Neuronal stem cell (in vitro differentiated cells): ENCODE results near the gene NLGN1.

Experiments used
- DNase-seq: peaks from one replicate; pipeline ENCODE4 v3.0.0-alpha.2; 2013; ENCODE audit warnings: low spot score
- H2AFZ ChIP-seq: one replicate; pipeline ENCODE4 v1.6.1; 2013; ENCODE audit warnings: mild to moderate bottlenecking, low read length, inconsistent platforms
- H2AK5ac ChIP-seq: 2 replicates; pipeline ENCODE4 v1.6.1; 2013; ENCODE audit warnings: low read depth, mild to moderate bottlenecking, inconsistent platforms, low read length, moderate library complexity, mixed read lengths
- H2BK120ac ChIP-seq: 2 replicates; pipeline ENCODE4 v1.6.1; 2013; ENCODE audit warnings: low read depth, mild to moderate bottlenecking, inconsistent platforms, low read length, moderate library complexity, mixed read lengths
- H2BK12ac ChIP-seq: one replicate; pipeline ENCODE4 v1.6.1; 2013; ENCODE audit warnings: low read length, inconsistent platforms
- H2BK15ac ChIP-seq: 2 replicates; pipeline ENCODE4 v1.6.1; 2013; ENCODE audit warnings: mild to moderate bottlenecking, low read length, inconsistent platforms, mixed read lengths
- H2BK5ac ChIP-seq: one replicate; pipeline ENCODE4 v1.6.1; 2013; ENCODE audit warnings: inconsistent platforms, mild to moderate bottlenecking, low read length, moderate library complexity
- H3K14ac ChIP-seq: one replicate; pipeline ENCODE4 v1.6.1; 2013; ENCODE audit warnings: low read length, inconsistent platforms
- H3K18ac ChIP-seq: 2 replicates; pipeline ENCODE4 v1.6.1; 2013; ENCODE audit warnings: low read length, inconsistent platforms
- H3K23ac ChIP-seq: 2 replicates; pipeline ENCODE4 v1.6.1; 2013; ENCODE audit warnings: low read depth, mild to moderate bottlenecking, mixed read lengths, low read length, inconsistent platforms; ENCODE audit not compliant: poor library complexity
- H3K27ac ChIP-seq: replicated peaks from 3 replicates; pipeline ENCODE4 v1.5.1; 2013; ENCODE audit warnings: low read length, inconsistent platforms
- H3K27me3 ChIP-seq, 3 experiments: 2 replicates each; pipeline ENCODE4 v1.6.1; 2013; ENCODE audit warnings: low read length in 3 of 3, mild to moderate bottlenecking in 2 of 3, inconsistent platforms in 1 of 3, low read depth in 1 of 3, mixed read lengths in 1 of 3, moderate library complexity in 1 of 3; ENCODE audit not compliant: control insufficient read depth in 3 of 3, insufficient read depth in 3 of 3
- H3K36me3 ChIP-seq, 2 donors: replicated peaks in 1 of 2; 2 replicates each; pipeline ENCODE4 v1.6.1; 2013; ENCODE audit warnings: low read length in 2 of 2; ENCODE audit not compliant: control insufficient read depth in 2 of 2, insufficient read depth in 2 of 2
- H3K4ac ChIP-seq: 2 replicates; pipeline ENCODE4 v1.6.1; 2013; ENCODE audit warnings: inconsistent platforms, mild to moderate bottlenecking, low read length, moderate library complexity
- H3K4me1 ChIP-seq, 2 donors: 1 replicate in 1 of 2; 2 replicates in 1 of 2; pipeline ENCODE4 v1.6.1; 2013; ENCODE audit warnings: low read length in 2 of 2, low read depth in 1 of 2; ENCODE audit not compliant: control insufficient read depth in 2 of 2, insufficient read depth in 1 of 2
- H3K4me2 ChIP-seq: one replicate; pipeline ENCODE4 v1.6.1; 2013; ENCODE audit warnings: mild to moderate bottlenecking, low read length, inconsistent platforms; ENCODE audit not compliant: insufficient read depth, poor library complexity, severe bottlenecking
- H3K4me3 ChIP-seq, 2 donors: 2 replicates each; pipeline ENCODE4 v1.5.1; 2013; ENCODE audit warnings: low read length in 2 of 2, mild to moderate bottlenecking in 2 of 2, inconsistent platforms in 1 of 2, moderate library complexity in 1 of 2
- H3K79me1 ChIP-seq: one replicate; pipeline ENCODE4 v1.6.1; 2013; ENCODE audit warnings: low read depth, mild to moderate bottlenecking, inconsistent platforms, low read length, moderate library complexity
- H3K9ac ChIP-seq: one replicate; pipeline ENCODE4 v1.6.1; 2013; ENCODE audit warnings: mild to moderate bottlenecking, low read depth, low read length, inconsistent platforms; ENCODE audit not compliant: poor library complexity
- H3K9me3 ChIP-seq, 2 donors: replicated peaks in 1 of 2; 2 replicates each; pipeline versions ENCODE3 to v1.6.1; 2013; ENCODE audit warnings: low read length in 2 of 2, mild to moderate bottlenecking in 2 of 2, inconsistent platforms in 1 of 2, low read depth in 1 of 2, mixed read lengths in 1 of 2, moderate library complexity in 1 of 2; ENCODE audit not compliant: control insufficient read depth in 2 of 2, insufficient read depth in 1 of 2
- H4K8ac ChIP-seq: one replicate; pipeline ENCODE4 v1.6.1; 2013; ENCODE audit warnings: low read depth, mild to moderate bottlenecking, inconsistent platforms, low read length, moderate library complexity
- H4K91ac ChIP-seq: one replicate; pipeline ENCODE4 v1.6.1; 2013; ENCODE audit warnings: low read length, low read depth, mild to moderate bottlenecking, inconsistent platforms; ENCODE audit not compliant: poor library complexity
- WGBS, 2 donors: extraction: QIAGEN DNeasy Blood & Tissue Kit; methylation state at CpG; one replicate each; pipeline ENCODE4 v1.1.7; 2013; ENCODE audit warnings: missing lambda C conversion rate in 2 of 2, mixed read lengths in 1 of 2; ENCODE audit not compliant: insufficient read length in 2 of 2, insufficient replicate concordance in 1 of 2; ENCODE audit errors: extremely low coverage in 2 of 2; 5-methylcytosine and 5-hydroxymethylcytosine counted together

Gene NLGN1

DNA sequence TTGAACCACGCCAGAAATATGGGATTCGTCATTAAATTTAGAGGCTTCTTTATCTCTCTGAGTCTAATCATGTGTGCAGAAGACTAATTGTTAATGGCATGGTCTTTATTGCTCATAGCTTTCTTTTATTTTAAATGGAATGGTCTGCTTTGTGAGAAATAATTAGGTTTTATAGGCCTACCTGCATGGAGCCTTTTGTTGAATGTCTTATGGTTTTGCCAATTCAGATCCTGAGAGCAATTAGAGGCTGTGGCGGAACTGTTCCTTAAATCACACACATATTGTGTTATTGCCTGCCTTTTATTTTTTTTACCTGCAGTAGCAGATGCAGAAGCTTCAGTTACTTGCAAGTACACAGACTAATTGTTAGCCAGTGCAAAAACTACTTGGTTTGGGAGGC, 306.2 kb downstream of the NLGN1 start:
- peak; percentile 17 for DNase-seq
- Histone ChIP-seq H3K27me3 (no peaks in the 10 kb centered on the region), H2BK5ac (no peak overlapping the region), H3K14ac (no peak overlapping the region), H3K27ac (peak overlapping the region; percentile 76), H2BK12ac (no peak overlapping the region), H2AFZ (no peak overlapping the region), H3K4me1 (peaks cover 9 to 10% of the 10 kb centered on the region in 2 donors), H3K4me3 (no peak overlapping the region), H3K18ac (no peak overlapping the region), H4K91ac (no peak overlapping the region), H2AK5ac (no peak overlapping the region), H4K8ac (no peak overlapping the region), H3K36me3 (no peaks in the 10 kb centered on the region), H2BK15ac (no peak overlapping the region), H3K9ac (no peak overlapping the region), H3K23ac (no peak overlapping the region), H3K4me2 (no peak overlapping the region), H2BK120ac (no peak overlapping the region), H3K9me3 (peaks cover 3 to 7% of the 10 kb centered on the region in 2 donors), H3K4ac (no peak overlapping the region), H3K79me1 (no peaks in the 10 kb centered on the region)
- WGBS, 2 donors: no CpG with 5 or more reads among the region's 3 CpGs

GRCh38 chr3:173706630-173707029, 309.1 kb downstream of the NLGN1 start:
- Histone ChIP-seq H2BK12ac (no peak overlapping the region), H3K4me1 (peaks cover 0 to 8% of the 10 kb centered on the region in 2 donors), H2BK5ac (no peak overlapping the region), H3K9ac (no peak overlapping the region), H2BK15ac (no peak overlapping the region), H2BK120ac (no peak overlapping the region), H3K4ac (no peak overlapping the region), H3K18ac (no peak overlapping the region), H3K79me1 (no peaks in the 10 kb centered on the region), H2AFZ (no peak overlapping the region), H3K9me3 (peaks cover 0 to 1% of the 10 kb centered on the region in 2 donors), H4K91ac (no peak overlapping the region), H4K8ac (no peak overlapping the region), H3K36me3 (no peaks in the 10 kb centered on the region), H3K14ac (no peak overlapping the region), H3K23ac (no peak overlapping the region), H3K4me3 (no peak overlapping the region), H3K4me2 (no peak overlapping the region), H3K27me3 (no peaks in the 10 kb centered on the region), H3K27ac (no peak overlapping the region), H2AK5ac (no peak overlapping the region)
- no CpG with 5 or more reads among the region's 9 CpGs for WGBS, 2 donors
- no peak for DNase-seq

DNA sequence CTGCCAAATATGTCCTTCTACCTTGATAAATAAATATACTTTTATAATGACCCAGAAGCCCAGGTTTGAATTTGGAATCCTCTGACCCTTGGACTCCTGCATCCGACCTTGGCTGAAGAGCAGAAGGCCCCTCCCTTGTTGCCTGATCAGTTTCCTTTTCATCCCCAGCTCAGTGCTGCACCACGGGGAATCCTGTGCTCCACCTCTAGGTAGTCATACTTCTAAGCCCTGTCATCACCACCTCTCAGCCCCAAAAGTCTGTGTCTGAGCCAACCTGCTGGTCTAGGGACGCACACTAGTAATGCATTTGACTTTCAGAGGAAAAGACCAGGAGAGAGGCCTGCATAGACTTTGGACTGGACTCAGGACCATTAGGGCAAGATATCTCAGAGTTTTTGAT, 310.6 kb downstream of the NLGN1 start:
- no peak overlapping the region for H2BK120ac ChIP-seq
- no peak overlapping the region for H4K91ac ChIP-seq
- no peak overlapping the region for H2BK12ac ChIP-seq
- no peak overlapping the region for H3K9ac ChIP-seq
- no peak overlapping the region for H3K14ac ChIP-seq
- peaks cover 0 to 9% of the 10 kb centered on the region in 2 donors for H3K4me1 ChIP-seq
- no peak overlapping the region for H2AK5ac ChIP-seq
- DNase-seq: no peak
- H3K9me3 ChIP-seq: no peaks in the 10 kb centered on the region
- no peak overlapping the region for H3K18ac ChIP-seq
- no peaks in the 10 kb centered on the region for H3K36me3 ChIP-seq
- H4K8ac ChIP-seq: no peak overlapping the region
- H3K27ac ChIP-seq: no peak overlapping the region
- H3K4me2 ChIP-seq: no peak overlapping the region
- H2BK15ac ChIP-seq: no peak overlapping the region
- H3K4me3 ChIP-seq: no peak overlapping the region
- H3K4ac ChIP-seq: no peak overlapping the region
- no peaks in the 10 kb centered on the region for H3K79me1 ChIP-seq
- H3K27me3 ChIP-seq: no peaks in the 10 kb centered on the region
- H2AFZ ChIP-seq: no peak overlapping the region
- no peak overlapping the region for H2BK5ac ChIP-seq
- no peak overlapping the region for H3K23ac ChIP-seq
- WGBS, 2 donors: no CpG with 5 or more reads among the region's 3 CpGs

- H2AK5ac ChIP-seq: no peak overlapping the region
- H4K8ac ChIP-seq: no peak overlapping the region
- H3K18ac ChIP-seq: no peak overlapping the region
- no peak overlapping the region for H2AFZ ChIP-seq
- no peak overlapping the region for H3K23ac ChIP-seq
- H2BK5ac ChIP-seq: no peak overlapping the region
- H3K4ac ChIP-seq: no peak overlapping the region
- no CpG with 5 or more reads among the region's 4 CpGs for WGBS, 2 donors
- no peak overlapping the region for H3K4me3 ChIP-seq
- no peaks in the 10 kb centered on the region for H3K79me1 ChIP-seq
- H3K27ac ChIP-seq: no peak overlapping the region
- no peaks in the 10 kb centered on the region for H3K27me3 ChIP-seq
- H3K4me2 ChIP-seq: no peak overlapping the region
- H3K9ac ChIP-seq: no peak overlapping the region
- H3K9me3 ChIP-seq: no peaks in the 10 kb centered on the region
- H4K91ac ChIP-seq: no peak overlapping the region
- H2BK12ac ChIP-seq: no peak overlapping the region
- no peaks in the 10 kb centered on the region for H3K36me3 ChIP-seq
- H3K14ac ChIP-seq: no peak overlapping the region
- peaks cover 0 to 7% of the 10 kb centered on the region in 2 donors for H3K4me1 ChIP-seq
- DNase-seq: no peak
- H2BK120ac ChIP-seq: no peak overlapping the region
- no peak overlapping the region for H2BK15ac ChIP-seq
Measured at GRCh38 chr3:173709026-173709425, 311.5 kb downstream of the NLGN1 start.
